SK-N-SH (cell line): ENCODE results near the gene PDZK1IP1. TPM values are rescaled to one million over a fixed set of nuclear protein-coding genes. Genes with fewer than 3 reads are reported as not detected.

Experiments
- CTCF ChIA-PET: fragments of 300-600, 350-600 bp; formaldehyde crosslinking; extraction: SDS; loops from one replicate; lab custom pipeline; 2021; lab: Yijun Ruan, JAX
- POLR2A ChIA-PET: fragments of 350-600 bp; sonication (Branson Sonifier 250); formaldehyde crosslinking; extraction: SDS; loops from one replicate; lab custom pipeline; 2020; ENCODE audit warnings: antibody characterized with exemption, inconsistent platforms; lab: Yijun Ruan, JAX
- DNase-seq: peaks from one replicate; pipeline ENCODE4 v3.0.0; 2012
- H2AFZ ChIP-seq: fragments of 200-600 bp; sonication (generic); 2 replicates; pipeline ENCODE4 v1.8.1; 2016; ENCODE audit warnings: antibody characterized with exemption, mild to moderate bottlenecking, low read depth
- H3F3A ChIP-seq: fragments of 200-600 bp; sonication (generic); replicated peaks from 2 replicates; pipeline ENCODE3; 2016; ENCODE audit warnings: antibody characterized with exemption, mild to moderate bottlenecking; ENCODE audit not compliant: insufficient read depth
- H3K27ac ChIP-seq, 2 experiments: fragments of 200-500 bp in 1 of 2; fragments of 200-600 bp in 1 of 2; sonication (Bioruptor generic) in 1 of 2; sonication (generic), shearing (Covaris generic) in 1 of 2; 2 replicates each; pipeline versions ENCODE4 v1.5.1 to v1.6.1; 2014 to 2016; ENCODE audit warnings: low read depth in 2 of 2, inconsistent platforms in 1 of 2, low read length in 1 of 2, mild to moderate bottlenecking in 1 of 2, mixed read lengths in 1 of 2
- H3K27me3 ChIP-seq: fragments of 200-600 bp; sonication (generic), shearing (Covaris generic); 2 replicates; pipeline ENCODE4 v1.6.1; 2016; ENCODE audit warnings: mixed run types; ENCODE audit not compliant: insufficient read depth
- H3K36me3 ChIP-seq, 2 experiments: fragments of 200-500 bp in 1 of 2; fragments of 200-600 bp in 1 of 2; sonication (Bioruptor generic) in 1 of 2; sonication (generic) in 1 of 2; replicated peaks in 1 of 2; 2 replicates each; pipeline versions ENCODE3 to v1.5.1; 2014 to 2016; ENCODE audit warnings: low read length in 1 of 2, mild to moderate bottlenecking in 1 of 2; ENCODE audit not compliant: insufficient read depth in 2 of 2, control insufficient read depth in 1 of 2
- H3K4me1 ChIP-seq, 2 experiments: fragments of 200-500 bp in 1 of 2; fragments of 200-600 bp in 1 of 2; sonication (Bioruptor generic) in 1 of 2; sonication (generic), shearing (Covaris generic) in 1 of 2; 2 replicates each; pipeline versions ENCODE4 v1.5.1 to v1.6.1; 2014 to 2016; ENCODE audit warnings: low read depth in 1 of 2, low read length in 1 of 2, mixed run types in 1 of 2; ENCODE audit not compliant: insufficient read depth in 2 of 2, control insufficient read depth in 1 of 2
- H3K4me2 ChIP-seq: fragments of 200-600 bp; sonication (generic), shearing (Covaris generic); 2 replicates; pipeline ENCODE4 v1.6.1; 2017; ENCODE audit warnings: mixed run types
- H3K4me3 ChIP-seq, 2 experiments: fragments of 200-500 bp in 1 of 2; fragments of 200-600 bp in 1 of 2; sonication (Bioruptor generic) in 1 of 2; sonication (generic), shearing (Covaris generic) in 1 of 2; 2 replicates each; pipeline versions ENCODE4 v1.5.1 to v1.8.1; 2014 to 2016; ENCODE audit warnings: low read depth in 2 of 2, inconsistent platforms in 1 of 2, low read length in 1 of 2, mild to moderate bottlenecking in 1 of 2, mixed read lengths in 1 of 2, moderate library complexity in 1 of 2
- H3K79me2 ChIP-seq: fragments of 200-600 bp; sonication (generic); 2 replicates; pipeline ENCODE4 v1.8.1; 2017; ENCODE audit warnings: mild to moderate bottlenecking; ENCODE audit not compliant: insufficient read depth
- H3K9ac ChIP-seq: fragments of 200-600 bp; sonication (generic); 2 replicates; pipeline ENCODE4 v1.6.1; 2017; ENCODE audit warnings: mixed run types
- H3K9me2 ChIP-seq: fragments of 200-600 bp; sonication (generic); 2 replicates; pipeline ENCODE4 v1.6.1; 2017; ENCODE audit warnings: mixed run types
- H3K9me3 ChIP-seq: fragments of 200-600 bp; sonication (generic); 2 replicates; pipeline ENCODE4 v1.6.1; 2017; ENCODE audit warnings: mixed run types, mild to moderate bottlenecking, moderate library complexity
- H4K20me1 ChIP-seq: fragments of 200-600 bp; sonication (generic); 2 replicates; pipeline ENCODE4 v1.6.1; 2017; ENCODE audit warnings: mild to moderate bottlenecking, mixed run types; ENCODE audit not compliant: insufficient read depth
- CHD2 ChIP-seq: fragments of 150-350 bp; IDR thresholded peaks from 2 replicates; pipeline ENCODE4 v1.6.1; 2018; ENCODE audit warnings: low read length; ENCODE audit not compliant: partially characterized antibody
- EP300 ChIP-seq, 2 experiments: IDR thresholded peaks; 2 replicates each; pipeline versions ENCODE4 v1.4.0 to v1.6.1; 2012; ENCODE audit warnings: borderline replicate concordance in 1 of 2, low read depth in 1 of 2, low read length in 1 of 2
- EZH2phosphoT487 ChIP-seq: fragments of 200-600 bp; sonication (generic); IDR thresholded peaks from 2 replicates; pipeline ENCODE4 v1.6.1; 2017; ENCODE audit warnings: low read depth, mixed run types, mild to moderate bottlenecking, antibody characterized with exemption, moderate library complexity, borderline replicate concordance
- FOXJ3 ChIP-seq: sonication (generic); formaldehyde crosslinking; IDR thresholded peaks from 2 replicates; pipeline ENCODE4 v1.5.1; 2020; ENCODE audit warnings: mild to moderate bottlenecking, missing genetic modification reagents
- GABPA ChIP-seq: IDR thresholded peaks from 2 replicates; pipeline ENCODE4 v1.4.0; 2012; ENCODE audit warnings: low read depth, mild to moderate bottlenecking
- JUND ChIP-seq: IDR thresholded peaks from 2 replicates; pipeline ENCODE4 v1.4.0; 2012
- NFIC ChIP-seq: IDR thresholded peaks from 2 replicates; pipeline ENCODE4 v1.4.0; 2012; ENCODE audit warnings: borderline replicate concordance
- NRF1 ChIP-seq: IDR thresholded peaks from 2 replicates; pipeline ENCODE4 v1.6.1; 2012; ENCODE audit warnings: low read depth, mild to moderate bottlenecking, low read length
- POLR2AphosphoS5 ChIP-seq: IDR thresholded peaks from 2 replicates; pipeline ENCODE4 v1.6.1; 2012; ENCODE audit warnings: low read depth, low read length
- RAD21 ChIP-seq: IDR thresholded peaks from 2 replicates; pipeline ENCODE4 v1.6.1; 2012; ENCODE audit warnings: mild to moderate bottlenecking, low read length
- RFX5 ChIP-seq: IDR thresholded peaks from 2 replicates; pipeline ENCODE4 v1.6.1; 2012; ENCODE audit warnings: mild to moderate bottlenecking, improper control_type of control experiment, low read length
- RXRA ChIP-seq: IDR thresholded peaks from 2 replicates; pipeline ENCODE4 v1.4.0; 2012; ENCODE audit warnings: low read depth, mild to moderate bottlenecking, borderline replicate concordance
- WGBS: methylation state at CpG from one replicate; pipeline ENCODE4 v1.1.6; 2017; ENCODE audit warnings: low lambda C conversion rate; 5-methylcytosine and 5-hydroxymethylcytosine counted together
- polyA plus RNA-seq, 3 experiments: library from polyadenylated mRNA; depleted of rRNA; stranded (reverse); fragments of >200 nt; gene quantifications; 2 replicates each; pipeline ENCODE4 v1.2.3, GENCODE V29; 2012
- TF ChIP-seq, protein P1 (sequence below): fragments of 200-600 bp; sonication (generic); IDR thresholded peaks from 2 replicates; pipeline ENCODE4 v1.6.1; 2017; ENCODE audit warnings: antibody characterized with exemption, mild to moderate bottlenecking, moderate library complexity
- TF ChIP-seq, protein P2 (sequence below): IDR thresholded peaks from 2 replicates; pipeline ENCODE4; 2012
- TF ChIP-seq, protein P3 (sequence below): fragments of 150-350 bp; IDR thresholded peaks from 2 replicates; pipeline ENCODE4 v1.6.1; 2017; ENCODE audit warnings: antibody characterized with exemption, low read length, low read depth, borderline replicate concordance
- TF ChIP-seq, protein P4 (sequence below): IDR thresholded peaks from 2 replicates; pipeline ENCODE4 v1.4.0; 2012; ENCODE audit warnings: low read depth

PDZK1IP1 gene
- polyA plus RNA-seq, 1 of the 3 experiments (the other 2 are of a cell fraction) = not detected

- H3K4me1 ChIP-seq = peaks cover 4 to 16% of the 10 kb centered on the region in 2 experiments; a peak in 1 of 4 replicates
- no peak overlapping the region for H3K27ac ChIP-seq
- POLR2A ChIA-PET = no interaction called here
- no peak overlapping the region for H3K9ac ChIP-seq
- H3K9me3 ChIP-seq = no peaks in the 10 kb centered on the region
- CTCF ChIA-PET = interaction anchor here (0.9 to 8.1 kb wide), 17 partner anchors 8 to 544 kb away, joined by 3 to 143 read pairs (median 7); partner anchors contain the start of gene PDZK1IP1
- no peaks in the 10 kb centered on the region for H3K36me3 ChIP-seq
- 85% methylated on average over 6 of the region's 6 CpGs for WGBS
- TF ChIP-seq POLR2AphosphoS5 (no peak), EP300 (IDR thresholded peaks at IDR 0.05; ENCODE audit: borderline replicate concordance in 1 of 2, low read depth in 1 of 2, low read length in 1 of 2) (no peak), RXRA (no peak), FOXJ3 (no peak), JUND (no peak), GABPA (no peak), RFX5 (no peak), EZH2phosphoT487 (no peak), RAD21 (no peak), CHD2 (no peak), NRF1 (no peak), NFIC (no peak)
- TF ChIP-seq, protein P1, sequence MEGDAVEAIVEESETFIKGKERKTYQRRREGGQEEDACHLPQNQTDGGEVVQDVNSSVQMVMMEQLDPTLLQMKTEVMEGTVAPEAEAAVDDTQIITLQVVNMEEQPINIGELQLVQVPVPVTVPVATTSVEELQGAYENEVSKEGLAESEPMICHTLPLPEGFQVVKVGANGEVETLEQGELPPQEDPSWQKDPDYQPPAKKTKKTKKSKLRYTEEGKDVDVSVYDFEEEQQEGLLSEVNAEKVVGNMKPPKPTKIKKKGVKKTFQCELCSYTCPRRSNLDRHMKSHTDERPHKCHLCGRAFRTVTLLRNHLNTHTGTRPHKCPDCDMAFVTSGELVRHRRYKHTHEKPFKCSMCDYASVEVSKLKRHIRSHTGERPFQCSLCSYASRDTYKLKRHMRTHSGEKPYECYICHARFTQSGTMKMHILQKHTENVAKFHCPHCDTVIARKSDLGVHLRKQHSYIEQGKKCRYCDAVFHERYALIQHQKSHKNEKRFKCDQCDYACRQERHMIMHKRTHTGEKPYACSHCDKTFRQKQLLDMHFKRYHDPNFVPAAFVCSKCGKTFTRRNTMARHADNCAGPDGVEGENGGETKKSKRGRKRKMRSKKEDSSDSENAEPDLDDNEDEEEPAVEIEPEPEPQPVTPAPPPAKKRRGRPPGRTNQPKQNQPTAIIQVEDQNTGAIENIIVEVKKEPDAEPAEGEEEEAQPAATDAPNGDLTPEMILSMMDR = no peak
- TF ChIP-seq, protein P2, sequence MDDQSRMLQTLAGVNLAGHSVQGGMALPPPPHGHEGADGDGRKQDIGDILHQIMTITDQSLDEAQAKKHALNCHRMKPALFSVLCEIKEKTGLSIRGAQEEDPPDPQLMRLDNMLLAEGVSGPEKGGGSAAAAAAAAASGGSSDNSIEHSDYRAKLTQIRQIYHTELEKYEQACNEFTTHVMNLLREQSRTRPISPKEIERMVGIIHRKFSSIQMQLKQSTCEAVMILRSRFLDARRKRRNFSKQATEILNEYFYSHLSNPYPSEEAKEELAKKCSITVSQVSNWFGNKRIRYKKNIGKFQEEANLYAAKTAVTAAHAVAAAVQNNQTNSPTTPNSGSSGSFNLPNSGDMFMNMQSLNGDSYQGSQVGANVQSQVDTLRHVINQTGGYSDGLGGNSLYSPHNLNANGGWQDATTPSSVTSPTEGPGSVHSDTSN = no peak
- TF ChIP-seq, protein P3, sequence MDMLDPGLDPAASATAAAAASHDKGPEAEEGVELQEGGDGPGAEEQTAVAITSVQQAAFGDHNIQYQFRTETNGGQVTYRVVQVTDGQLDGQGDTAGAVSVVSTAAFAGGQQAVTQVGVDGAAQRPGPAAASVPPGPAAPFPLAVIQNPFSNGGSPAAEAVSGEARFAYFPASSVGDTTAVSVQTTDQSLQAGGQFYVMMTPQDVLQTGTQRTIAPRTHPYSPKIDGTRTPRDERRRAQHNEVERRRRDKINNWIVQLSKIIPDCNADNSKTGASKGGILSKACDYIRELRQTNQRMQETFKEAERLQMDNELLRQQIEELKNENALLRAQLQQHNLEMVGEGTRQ = no peak
- TF ChIP-seq, protein P4, sequence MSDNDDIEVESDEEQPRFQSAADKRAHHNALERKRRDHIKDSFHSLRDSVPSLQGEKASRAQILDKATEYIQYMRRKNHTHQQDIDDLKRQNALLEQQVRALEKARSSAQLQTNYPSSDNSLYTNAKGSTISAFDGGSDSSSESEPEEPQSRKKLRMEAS = no peak
- no peaks in the 10 kb centered on the region for H3K9me2 ChIP-seq
- H3K4me2 ChIP-seq = no peak overlapping the region
- peak overlapping the region; percentile 78; the same call in 1 of the 2 replicates for H2AFZ ChIP-seq
- no peaks in the 10 kb centered on the region for H3K27me3 ChIP-seq
- no peak for DNase-seq
- no peaks in the 10 kb centered on the region for H4K20me1 ChIP-seq
- no peaks in the 10 kb centered on the region for H3K79me2 ChIP-seq
- no peak overlapping the region for H3K4me3 ChIP-seq
- peaks cover 4% of the 10 kb centered on the region for H3F3A ChIP-seq
These were observed 11.8 kb downstream of the PDZK1IP1 start for GRCh38 chr1:47178020-47178419.
